GM23248 (cell line): Measurements from ENCODE around the gene R3HDML.
"Not testable (repeated sequence)": the region's sequence is repeated elsewhere in the genome, so short reads cannot be mapped to it uniquely, and the experiment has no call there.

Source experiments
- EZH2 ChIP-seq: fragments of 200-600 bp; sonication (generic); IDR thresholded peaks from 2 replicates; pipeline ENCODE4 v1.6.1; 2018; ENCODE audit warnings: antibody characterized with exemption, mild to moderate bottlenecking; ENCODE audit not compliant: insufficient read depth, poor library complexity, severe bottlenecking
- EZH2phosphoT487 ChIP-seq: fragments of 200-600 bp; sonication (generic); IDR thresholded peaks from 2 replicates; pipeline ENCODE4 v1.6.1; 2018; ENCODE audit warnings: antibody characterized with exemption, moderate library complexity, mild to moderate bottlenecking, low read depth; ENCODE audit not compliant: insufficient read depth

- not testable (repeated sequence) for TF ChIP-seq EZH2phosphoT487, EZH2
These were observed 9.1 kb upstream of the R3HDML start for GRCh38 chr20:44327748-44328147.
